ENCODE measurements around the gene LTB4R. TPM values are rescaled to one million over a fixed set of nuclear protein-coding genes. Genes with fewer than 3 reads are reported as not detected.

Gene LTB4R
- total RNA-seq, 2 donors from 2014 or later, result 11.8 to 14.2 TPM

DNA sequence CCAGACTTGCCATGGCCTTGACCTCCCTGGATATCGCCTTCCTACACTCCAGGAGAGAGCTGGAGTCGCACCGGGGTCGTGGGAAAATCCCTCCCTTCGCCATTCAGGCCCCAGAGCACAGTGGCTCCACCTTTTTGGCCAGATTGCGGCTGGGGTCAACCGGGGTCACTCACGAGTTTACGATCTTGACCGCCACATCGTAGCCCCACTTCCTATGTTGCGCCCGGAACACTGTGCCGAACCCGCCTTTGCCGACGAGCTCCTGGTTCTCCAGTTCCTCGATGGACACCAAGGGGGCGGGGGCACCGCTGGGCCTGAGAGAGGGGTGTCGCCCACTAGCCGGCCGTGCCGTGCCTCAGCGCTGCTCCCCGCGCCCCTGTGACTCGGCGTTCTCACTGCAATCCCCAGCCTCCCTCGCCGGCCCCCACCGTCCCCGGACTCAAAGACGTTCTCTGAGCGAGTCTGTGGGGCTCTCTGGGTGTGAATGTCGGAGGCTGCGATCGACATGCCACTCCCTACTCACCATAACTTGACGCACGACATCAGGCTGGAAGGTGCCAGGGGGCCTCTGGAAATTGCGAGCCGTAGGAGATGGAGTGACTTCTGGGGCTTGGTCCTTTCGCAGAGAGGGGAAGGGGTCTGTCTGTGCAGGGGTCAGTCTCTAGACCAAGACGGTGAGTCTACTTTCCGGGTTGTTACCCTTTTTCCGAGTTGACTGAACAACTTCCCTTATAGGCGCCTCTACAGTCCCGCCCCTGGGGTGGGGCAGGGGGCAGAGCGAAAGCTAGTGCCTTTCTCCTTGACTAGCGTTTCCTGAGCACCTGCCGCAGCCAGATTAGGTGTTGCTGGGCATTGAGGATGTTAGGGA, 28.2 kb downstream of the LTB4R start, which contains the start of gene RIPK3:
Gene RIPK3 (minus strand): TSS at position 708 of the 868 bp plus-strand sequence. CDS start 165 bp downstream, at position 543.
- H3K4me3 ChIP-seq, result peak within 1 kb of the TSS; percentile 12 to 23
- peaks cover 3% of the 10 kb centered on the region for H3K27me3 ChIP-seq (replicated peaks; ENCODE audit: insufficient read depth)
- TF ChIP-seq, protein P1, sequence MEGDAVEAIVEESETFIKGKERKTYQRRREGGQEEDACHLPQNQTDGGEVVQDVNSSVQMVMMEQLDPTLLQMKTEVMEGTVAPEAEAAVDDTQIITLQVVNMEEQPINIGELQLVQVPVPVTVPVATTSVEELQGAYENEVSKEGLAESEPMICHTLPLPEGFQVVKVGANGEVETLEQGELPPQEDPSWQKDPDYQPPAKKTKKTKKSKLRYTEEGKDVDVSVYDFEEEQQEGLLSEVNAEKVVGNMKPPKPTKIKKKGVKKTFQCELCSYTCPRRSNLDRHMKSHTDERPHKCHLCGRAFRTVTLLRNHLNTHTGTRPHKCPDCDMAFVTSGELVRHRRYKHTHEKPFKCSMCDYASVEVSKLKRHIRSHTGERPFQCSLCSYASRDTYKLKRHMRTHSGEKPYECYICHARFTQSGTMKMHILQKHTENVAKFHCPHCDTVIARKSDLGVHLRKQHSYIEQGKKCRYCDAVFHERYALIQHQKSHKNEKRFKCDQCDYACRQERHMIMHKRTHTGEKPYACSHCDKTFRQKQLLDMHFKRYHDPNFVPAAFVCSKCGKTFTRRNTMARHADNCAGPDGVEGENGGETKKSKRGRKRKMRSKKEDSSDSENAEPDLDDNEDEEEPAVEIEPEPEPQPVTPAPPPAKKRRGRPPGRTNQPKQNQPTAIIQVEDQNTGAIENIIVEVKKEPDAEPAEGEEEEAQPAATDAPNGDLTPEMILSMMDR (IDR thresholded peaks at IDR 0.05), result no peak
- TF ChIP-seq POLR2A (IDR thresholded peaks at IDR 0.05), result no peak
- peak; percentile 26 for TF ChIP-seq POLR2AphosphoS5 (IDR thresholded peaks at IDR 0.05)
- H3K9me3 ChIP-seq, result no peaks in the 10 kb centered on the region
- H3K27ac ChIP-seq, result no peak within 1 kb of the TSS
- intact Hi-C loops (cut with DNase I), result no loop called here
- 29% methylated on average over 50 of the region's 51 CpGs for whole genome bisulfite sequencing
- H3K4me1 ChIP-seq (replicated peaks), result no peaks in the 10 kb centered on the region
- no peak for DNase-seq (ENCODE audit: low spot score)
- H3K36me3 ChIP-seq, result no peaks in the 10 kb centered on the region

DNA sequence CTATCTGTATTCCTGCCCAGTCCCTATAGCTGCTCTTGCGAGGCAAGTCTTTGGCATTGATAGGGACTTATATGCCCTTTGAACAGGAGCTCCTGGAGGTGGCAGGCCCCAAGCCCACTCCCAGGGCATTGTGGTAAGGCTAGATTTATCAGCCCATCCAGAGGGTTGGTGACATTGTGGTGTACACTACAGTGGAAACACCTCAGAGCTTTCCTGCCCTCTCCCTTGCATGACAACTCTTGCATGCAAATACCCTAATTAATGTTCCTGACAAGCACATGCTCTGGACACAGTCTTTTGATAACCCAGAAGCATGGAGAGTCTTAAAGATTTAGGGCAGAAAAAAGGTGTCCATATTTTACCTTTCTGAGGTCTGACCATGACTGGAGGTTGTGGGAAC, 29.3 kb downstream of the LTB4R start:
- TF ChIP-seq, protein P1 (IDR thresholded peaks at IDR 0.05), result no peak
- TF ChIP-seq POLR2AphosphoS5 (IDR thresholded peaks at IDR 0.05), result no peak
- no peak for TF ChIP-seq POLR2A (IDR thresholded peaks at IDR 0.05)
- H3K4me1 ChIP-seq (replicated peaks), result no peaks in the 10 kb centered on the region
- WGBS, result 100% methylated on average over 1 of the region's 1 CpG
- H3K4me3 ChIP-seq, result no peak overlapping the region
- no peak overlapping the region for H3K27ac ChIP-seq
- peaks cover 3% of the 10 kb centered on the region for H3K27me3 ChIP-seq (replicated peaks; ENCODE audit: insufficient read depth)
- H3K9me3 ChIP-seq, result no peaks in the 10 kb centered on the region
- intact Hi-C loops (cut with DNase I), result no loop called here
- no peaks in the 10 kb centered on the region for H3K36me3 ChIP-seq
- DNase-seq (ENCODE audit: low spot score), result no peak

GRCh38 chr14:24342889-24343288, 31.6 kb downstream of the LTB4R start:
- intact Hi-C loops (cut with DNase I), result no loop called here
- H3K4me3 ChIP-seq, result no peak overlapping the region
- no peaks in the 10 kb centered on the region for H3K36me3 ChIP-seq
- no peak for DNase-seq (ENCODE audit: low spot score)
- no peaks in the 10 kb centered on the region for H3K4me1 ChIP-seq (replicated peaks)
- WGBS, result 93% methylated on average over 4 of the region's 4 CpGs
- H3K27me3 ChIP-seq (replicated peaks; ENCODE audit: insufficient read depth), result no peaks in the 10 kb centered on the region
- no peak for TF ChIP-seq POLR2AphosphoS5 (IDR thresholded peaks at IDR 0.05)
- TF ChIP-seq POLR2A (IDR thresholded peaks at IDR 0.05), result no peak
- TF ChIP-seq, protein P1 (IDR thresholded peaks at IDR 0.05), result no peak
- no peaks in the 10 kb centered on the region for H3K9me3 ChIP-seq
- H3K27ac ChIP-seq, result no peak overlapping the region

- intact Hi-C loops (cut with DNase I), result no loop called here
- 73% methylated on average over 7 of the region's 7 CpGs for WGBS
- no peak for DNase-seq (ENCODE audit: low spot score)
Observed at GRCh38 chr14:24343795-24344660, 32.7 kb downstream of the LTB4R start.

More at GRCh38 chr14:24343795-24344660, 32.7 kb downstream of the LTB4R start:
- TF ChIP-seq POLR2AphosphoS5 (IDR thresholded peaks at IDR 0.05), result no peak
- TF ChIP-seq POLR2A (IDR thresholded peaks at IDR 0.05), result no peak
- TF ChIP-seq, protein P1 (IDR thresholded peaks at IDR 0.05), result no peak
- Histone ChIP-seq H3K27ac (no peak overlapping the region), H3K9me3 (no peaks in the 10 kb centered on the region), H3K4me1 (replicated peaks) (no peaks in the 10 kb centered on the region), H3K27me3 (replicated peaks; ENCODE audit: insufficient read depth) (no peaks in the 10 kb centered on the region), H3K4me3 (no peak overlapping the region), H3K36me3 (no peaks in the 10 kb centered on the region)

Data from prostate gland (tissue), 2 donors.